Measurements from ENCODE around the gene OMD.

OMD gene

DNA sequence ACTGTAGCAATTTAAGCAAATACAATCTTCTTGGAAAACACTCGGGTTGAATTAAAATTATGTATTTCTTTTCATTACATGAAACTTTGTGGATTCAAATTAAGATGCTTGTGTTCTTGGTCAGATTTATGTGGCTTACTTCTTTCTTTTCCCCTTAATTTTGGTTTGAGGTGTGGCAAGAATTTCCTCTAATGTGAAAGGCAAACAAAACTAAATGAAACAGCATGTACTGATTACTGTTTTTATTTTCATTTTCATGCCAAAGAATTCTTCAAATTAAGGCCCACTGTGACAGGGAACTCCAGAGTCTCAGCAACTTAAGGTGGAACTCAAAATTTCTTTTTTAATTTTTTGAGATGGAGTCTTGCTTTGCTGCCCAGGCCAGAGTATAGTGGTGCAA lies at the start of gene OMD:
TSS of gene OMD (minus strand) at position 132 of the 400 bp plus-strand sequence. CDS start 6,913 bp downstream, outside the sequence.
- no peaks in the 10 kb centered on the region for H3K9me3 Mint-ChIP-seq
- no peaks in the 10 kb centered on the region for H3K4me1 Mint-ChIP-seq
- ATAC-seq: no peak
- H3K27ac Mint-ChIP-seq: no peak within 1 kb of the TSS
- H3K36me3 Mint-ChIP-seq: no peaks in the 10 kb centered on the region
- H3K4me3 Mint-ChIP-seq: no peak within 1 kb of the TSS
- no peaks in the 10 kb centered on the region for H3K27me3 Mint-ChIP-seq

GRCh38 chr9:92468206-92468605 lies 43.9 kb upstream of the OMD start:
- no peak overlapping the region for H3K4me3 Mint-ChIP-seq
- H3K36me3 Mint-ChIP-seq: no peaks in the 10 kb centered on the region
- H3K27ac Mint-ChIP-seq: no peak overlapping the region
- no peak for ATAC-seq
- H3K9me3 Mint-ChIP-seq: no peaks in the 10 kb centered on the region
- no peaks in the 10 kb centered on the region for H3K4me1 Mint-ChIP-seq
- no peaks in the 10 kb centered on the region for H3K27me3 Mint-ChIP-seq

DNA sequence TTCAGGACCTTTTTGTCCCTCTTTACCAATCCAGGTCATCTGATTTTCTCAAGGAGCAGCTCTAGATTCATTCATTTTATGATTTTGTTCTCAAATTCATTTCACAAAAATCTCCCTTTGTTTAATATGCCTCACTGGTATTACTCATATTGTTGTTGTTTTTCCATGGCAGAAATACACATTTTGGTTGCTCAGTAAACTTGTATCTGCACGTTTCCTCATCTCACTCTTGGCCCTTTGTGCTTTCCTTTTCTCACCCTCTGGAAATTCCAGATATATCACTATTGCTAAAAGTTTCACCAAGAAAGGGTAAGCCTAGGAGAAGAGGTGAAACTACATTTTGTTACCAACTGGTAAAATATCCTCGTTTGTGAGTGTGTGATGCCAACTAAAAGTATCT lies 43.2 kb upstream of the OMD start:
- no peaks in the 10 kb centered on the region for H3K36me3 Mint-ChIP-seq
- H3K4me3 Mint-ChIP-seq: no peak overlapping the region
- ATAC-seq: no peak
- no peak overlapping the region for H3K27ac Mint-ChIP-seq
- H3K9me3 Mint-ChIP-seq: no peaks in the 10 kb centered on the region
- no peaks in the 10 kb centered on the region for H3K4me1 Mint-ChIP-seq
- H3K27me3 Mint-ChIP-seq: no peaks in the 10 kb centered on the region

- Mint-ChIP-seq H3K4me1 (no peaks in the 10 kb centered on the region), H3K27ac (no peak overlapping the region), H3K9me3 (no peaks in the 10 kb centered on the region), H3K27me3 (no peaks in the 10 kb centered on the region), H3K4me3 (no peak overlapping the region), H3K36me3 (no peaks in the 10 kb centered on the region)
- ATAC-seq: no peak
Observed at GRCh38 chr9:92467041-92467440, 42.8 kb upstream of the OMD start.

DNA sequence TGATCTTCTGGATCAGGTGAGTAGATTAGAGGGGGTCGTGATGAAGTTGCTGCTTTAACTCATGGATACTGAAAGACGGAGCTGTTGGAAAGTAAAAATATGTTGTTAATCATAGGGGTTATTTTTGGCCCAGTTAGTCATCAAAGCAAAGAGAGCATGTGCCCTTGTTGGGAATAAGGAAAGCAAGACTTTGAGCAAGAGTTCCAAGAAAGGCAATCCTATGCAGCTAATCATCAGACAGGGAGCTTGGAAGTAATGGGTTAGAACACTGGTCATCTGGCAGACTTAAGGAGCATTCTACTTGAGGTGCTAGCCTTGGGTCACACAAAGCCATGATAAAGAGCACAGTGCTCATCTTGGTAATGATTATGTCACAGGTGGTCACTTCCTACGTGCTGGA lies 39.7 kb upstream of the OMD start:
- H3K27me3 Mint-ChIP-seq: no peaks in the 10 kb centered on the region
- no peaks in the 10 kb centered on the region for H3K9me3 Mint-ChIP-seq
- H3K4me3 Mint-ChIP-seq: no peak overlapping the region
- H3K36me3 Mint-ChIP-seq: peaks cover 5% of the 10 kb centered on the region
- no peak overlapping the region for H3K27ac Mint-ChIP-seq
- H3K4me1 Mint-ChIP-seq: no peaks in the 10 kb centered on the region
- ATAC-seq: no peak

- H3K4me3 Mint-ChIP-seq: no peak overlapping the region
- no peak overlapping the region for H3K27ac Mint-ChIP-seq
Observed at GRCh38 chr9:92463387-92463786, 39.1 kb upstream of the OMD start.

DNA sequence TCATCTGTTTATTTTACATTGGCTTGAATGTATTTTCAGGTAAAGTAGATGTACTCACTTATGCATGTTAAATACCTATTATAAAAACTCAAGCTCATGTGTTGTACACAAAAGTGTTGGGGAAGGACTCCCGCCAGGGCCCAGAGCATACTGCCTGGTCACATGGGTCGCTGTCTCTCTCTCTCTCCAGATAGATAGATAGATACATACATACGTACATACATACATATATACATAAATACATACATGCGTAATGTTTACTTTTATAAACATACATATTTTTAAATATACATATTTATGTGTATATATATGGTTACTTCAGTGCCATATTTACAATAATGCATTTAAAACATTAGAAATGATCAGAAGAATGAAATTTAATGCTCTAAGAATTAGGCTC lies 33.3 kb upstream of the OMD start:
- Mint-ChIP-seq H3K4me3 (no peak overlapping the region), H3K9me3 (no peaks in the 10 kb centered on the region), H3K27me3 (no peaks in the 10 kb centered on the region), H3K27ac (no peak overlapping the region), H3K4me1 (no peaks in the 10 kb centered on the region), H3K36me3 (peaks cover 5% of the 10 kb centered on the region)
- ATAC-seq: no peak

More at GRCh38 chr9:92463387-92463786, 39.1 kb upstream of the OMD start:
- no peaks in the 10 kb centered on the region for H3K9me3 Mint-ChIP-seq
- H3K27me3 Mint-ChIP-seq: no peaks in the 10 kb centered on the region
- no peak for ATAC-seq
- H3K36me3 Mint-ChIP-seq: peaks cover 5% of the 10 kb centered on the region
- H3K4me1 Mint-ChIP-seq: no peaks in the 10 kb centered on the region

DNA sequence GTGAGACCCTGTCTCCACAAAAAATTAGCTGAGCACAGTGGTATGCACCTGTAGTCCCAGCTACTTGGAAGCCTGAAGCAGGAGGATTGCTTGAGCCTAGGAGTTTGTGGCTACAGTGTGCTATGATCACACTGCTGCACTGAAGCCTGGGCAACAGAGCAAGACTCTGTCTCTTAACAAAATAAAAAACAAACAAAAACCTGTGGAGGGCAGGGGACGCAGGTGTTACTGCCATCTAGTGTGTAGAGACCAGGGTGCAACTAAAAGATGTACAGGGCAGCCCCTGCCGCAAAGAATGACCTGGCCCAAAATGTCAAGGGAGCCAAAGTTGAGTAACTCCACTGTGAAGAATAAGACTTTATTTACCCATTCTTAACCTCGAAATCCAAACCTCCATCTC lies 30.9 kb upstream of the OMD start:
- no peak for ATAC-seq
- no peaks in the 10 kb centered on the region for H3K9me3 Mint-ChIP-seq
- H3K36me3 Mint-ChIP-seq: no peaks in the 10 kb centered on the region
- no peak overlapping the region for H3K4me3 Mint-ChIP-seq
- no peak overlapping the region for H3K27ac Mint-ChIP-seq
- H3K4me1 Mint-ChIP-seq: no peaks in the 10 kb centered on the region
- no peaks in the 10 kb centered on the region for H3K27me3 Mint-ChIP-seq

- Mint-ChIP-seq H3K4me1 (no peaks in the 10 kb centered on the region), H3K36me3 (no peaks in the 10 kb centered on the region), H3K27ac (no peak overlapping the region), H3K4me3 (no peak overlapping the region), H3K9me3 (no peaks in the 10 kb centered on the region), H3K27me3 (no peaks in the 10 kb centered on the region)
- no peak for ATAC-seq
Observed at GRCh38 chr9:92446536-92446935, 22.3 kb upstream of the OMD start.

DNA sequence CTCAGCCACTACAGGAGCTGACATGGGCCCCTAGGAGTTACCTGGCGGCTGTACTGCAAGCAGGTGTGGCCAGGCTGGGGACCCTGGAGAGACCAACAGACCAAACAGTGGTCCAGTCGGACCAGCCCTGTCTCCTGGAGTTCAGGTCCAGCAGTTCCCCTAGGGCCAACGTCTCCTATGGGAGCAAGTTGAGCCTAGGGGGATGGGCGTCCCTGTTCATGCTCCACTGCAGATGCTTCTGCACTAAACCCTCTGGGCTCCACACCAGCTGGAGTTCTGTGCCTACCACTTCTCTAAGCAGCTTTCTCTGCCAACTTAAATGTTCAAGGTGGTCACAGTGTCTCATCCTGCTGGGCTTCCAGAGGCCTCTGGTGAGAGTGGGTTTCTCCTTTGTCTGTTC lies 20.6 kb upstream of the OMD start:
- Mint-ChIP-seq H3K27me3 (no peaks in the 10 kb centered on the region), H3K4me1 (no peaks in the 10 kb centered on the region), H3K9me3 (no peaks in the 10 kb centered on the region), H3K36me3 (no peaks in the 10 kb centered on the region), H3K4me3 (no peak overlapping the region), H3K27ac (no peak overlapping the region)
- no peak for ATAC-seq

DNA sequence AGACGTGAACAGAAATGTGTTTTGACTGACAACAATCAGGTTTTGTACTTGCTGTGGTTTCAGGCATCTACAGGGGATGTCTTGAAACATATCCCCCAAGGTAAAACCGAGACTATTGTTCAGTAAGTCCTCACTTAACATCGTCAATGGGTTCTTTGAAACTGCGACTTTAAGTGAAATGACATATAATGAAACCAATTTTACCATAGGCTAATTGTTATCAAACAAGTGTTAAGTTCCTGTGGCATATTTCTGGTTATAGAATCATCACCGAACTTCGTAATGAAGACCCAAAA lies 16.4 kb upstream of the OMD start:
- Mint-ChIP-seq H3K36me3 (no peaks in the 10 kb centered on the region), H3K27ac (no peak overlapping the region), H3K4me3 (no peak overlapping the region), H3K27me3 (no peaks in the 10 kb centered on the region), H3K9me3 (no peaks in the 10 kb centered on the region), H3K4me1 (no peaks in the 10 kb centered on the region)
- no peak for ATAC-seq

DNA sequence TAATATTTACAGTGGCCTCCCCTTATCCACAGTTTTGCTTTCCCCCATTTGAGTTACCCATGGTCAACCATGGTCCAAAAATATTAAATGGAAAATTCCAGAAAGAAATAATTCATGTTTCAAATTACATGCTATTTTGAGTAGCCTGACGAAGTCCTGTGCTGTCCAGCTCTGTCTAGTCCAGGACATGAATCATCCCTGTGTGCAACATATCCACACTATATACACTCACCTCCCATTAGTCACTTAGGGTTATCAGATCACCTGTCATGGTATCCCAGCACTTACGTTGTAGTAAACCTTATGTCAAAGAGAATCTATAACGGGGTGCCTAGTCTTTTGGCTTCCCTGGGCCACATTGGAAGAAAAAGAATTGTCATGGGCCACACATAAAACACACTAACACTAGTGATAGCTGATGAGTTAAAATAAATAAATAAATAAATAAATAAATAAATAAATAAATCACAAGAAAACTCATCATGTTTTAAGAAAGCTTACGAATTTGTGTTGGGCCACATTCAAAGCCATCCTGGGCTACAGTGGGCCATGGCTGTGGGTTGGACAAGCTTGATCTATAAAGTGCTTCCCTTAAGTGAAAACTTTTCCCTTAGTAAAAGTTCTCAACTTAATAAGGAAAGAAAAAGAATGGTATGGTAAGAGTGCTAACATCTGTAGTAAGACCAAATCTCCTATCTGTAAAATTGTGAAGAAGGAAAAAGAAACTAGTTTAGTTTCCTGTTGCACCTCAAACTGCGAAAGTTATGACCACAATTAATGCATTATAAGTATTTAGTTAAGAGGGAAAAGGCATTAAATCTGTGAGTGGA lies 15.9 kb upstream of the OMD start:
- Mint-ChIP-seq H3K4me3 (no peak overlapping the region), H3K36me3 (no peaks in the 10 kb centered on the region), H3K27me3 (no peaks in the 10 kb centered on the region), H3K9me3 (no peaks in the 10 kb centered on the region), H3K27ac (no peak overlapping the region), H3K4me1 (no peaks in the 10 kb centered on the region)
- no peak for ATAC-seq

DNA sequence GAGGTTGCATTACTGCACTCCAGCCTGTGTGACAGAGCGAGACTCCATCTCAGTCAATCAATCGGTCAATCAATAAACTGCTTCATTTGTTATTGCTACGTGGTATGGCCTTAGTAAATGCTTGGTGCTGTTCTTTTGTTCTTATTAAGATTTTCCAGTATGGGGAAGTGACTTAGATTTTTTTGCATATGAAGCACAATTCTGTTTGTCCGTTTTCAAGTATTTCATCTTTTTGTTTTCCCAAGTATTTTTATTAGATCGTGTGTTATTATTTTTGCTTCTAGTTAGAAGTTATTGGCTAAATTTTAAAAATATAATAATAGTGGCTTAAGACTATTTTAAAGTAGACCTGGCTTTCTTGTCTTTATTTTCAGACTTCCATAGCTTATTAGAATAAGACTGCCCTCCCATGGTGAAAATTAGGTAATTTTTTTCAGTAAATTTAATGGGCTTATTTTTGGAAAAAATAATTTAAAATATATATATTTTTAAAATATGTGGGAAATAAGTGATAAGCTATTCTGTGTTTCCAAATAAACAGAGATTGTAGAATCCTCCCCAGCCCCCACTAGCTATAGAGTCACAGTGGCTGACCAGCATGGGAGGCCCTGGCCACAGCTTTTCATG lies 14.7 kb upstream of the OMD start:
- ATAC-seq: no peak
- Mint-ChIP-seq H3K36me3 (no peaks in the 10 kb centered on the region), H3K27ac (no peak overlapping the region)

DNA sequence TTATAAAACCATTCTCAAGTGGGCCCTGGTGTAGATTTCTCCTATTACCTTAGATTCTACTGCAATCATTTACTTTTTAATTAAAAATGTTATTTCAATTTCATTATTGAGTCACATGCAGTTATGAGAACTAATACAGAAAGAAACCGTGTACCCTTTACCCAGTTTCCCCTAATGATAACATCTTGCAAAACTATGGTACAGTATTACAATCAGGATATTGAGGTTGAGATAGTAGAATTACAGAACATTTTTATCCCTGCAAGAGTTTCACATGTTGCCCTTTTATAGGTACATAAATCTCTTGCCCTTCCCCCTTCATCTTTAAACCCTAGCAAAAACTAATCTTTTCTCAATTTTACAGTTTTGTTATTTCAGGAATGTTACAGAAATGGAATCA lies 11.0 kb upstream of the OMD start:
- ATAC-seq: no peak
- H3K27me3 Mint-ChIP-seq: no peaks in the 10 kb centered on the region
- no peaks in the 10 kb centered on the region for H3K4me1 Mint-ChIP-seq
- H3K27ac Mint-ChIP-seq: no peak overlapping the region
- H3K4me3 Mint-ChIP-seq: no peak overlapping the region
- H3K9me3 Mint-ChIP-seq: no peaks in the 10 kb centered on the region
- peaks cover 6% of the 10 kb centered on the region for H3K36me3 Mint-ChIP-seq

More for the DNA sequence above, 14.7 kb upstream of the OMD start:
- no peaks in the 10 kb centered on the region for H3K4me1 Mint-ChIP-seq
- H3K27me3 Mint-ChIP-seq: no peaks in the 10 kb centered on the region
- H3K4me3 Mint-ChIP-seq: no peak overlapping the region
- H3K9me3 Mint-ChIP-seq: no peaks in the 10 kb centered on the region

- no peaks in the 10 kb centered on the region for H3K4me1 Mint-ChIP-seq
- ATAC-seq: no peak
- no peaks in the 10 kb centered on the region for H3K9me3 Mint-ChIP-seq
- no peak overlapping the region for H3K27ac Mint-ChIP-seq
- peaks cover 6% of the 10 kb centered on the region for H3K36me3 Mint-ChIP-seq
- no peaks in the 10 kb centered on the region for H3K27me3 Mint-ChIP-seq
- H3K4me3 Mint-ChIP-seq: no peak overlapping the region
Observed at GRCh38 chr9:92432972-92433548, 8.8 kb upstream of the OMD start.

DNA sequence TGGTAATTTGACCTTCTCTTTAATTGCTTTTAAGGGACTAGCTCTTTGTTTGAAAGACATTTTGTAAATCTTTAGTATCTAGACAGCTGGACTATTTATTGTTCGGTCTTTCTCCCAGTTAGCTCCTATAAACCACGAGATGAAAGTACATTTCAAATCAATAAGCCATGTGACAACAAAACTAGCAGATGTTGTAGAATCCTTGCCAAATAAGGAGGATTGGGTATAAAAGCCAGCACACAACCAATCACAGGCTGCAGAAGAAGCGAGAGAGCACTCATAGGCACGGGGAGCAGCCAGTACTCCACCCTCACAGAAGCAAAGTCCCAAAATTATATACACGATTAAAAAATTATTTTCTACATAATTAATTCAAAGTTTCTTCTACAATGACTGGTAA lies 8.1 kb upstream of the OMD start:
- ATAC-seq: no peak
- no peaks in the 10 kb centered on the region for H3K27me3 Mint-ChIP-seq
- no peak overlapping the region for H3K4me3 Mint-ChIP-seq
- no peaks in the 10 kb centered on the region for H3K4me1 Mint-ChIP-seq
- H3K9me3 Mint-ChIP-seq: no peaks in the 10 kb centered on the region
- no peak overlapping the region for H3K27ac Mint-ChIP-seq
- H3K36me3 Mint-ChIP-seq: peaks cover 6% of the 10 kb centered on the region

Measured in stimulated activated memory B cell treated with anti-CD40 and anti-IgM and Interleukin-4, amounts not matched to agents 10 μg/mL and 1 μg/mL and 100 μg/mL, for 72 hours (primary cell).